Smooth muscle cell (in vitro differentiated cells): ENCODE data around the gene RAPGEF1. TPM values are rescaled to one million over a fixed set of nuclear protein-coding genes. Genes with fewer than 3 reads are reported as not detected.

Experiments used
- DNase-seq: peaks from one replicate; lab custom pipeline; 2025; ENCODE audit not compliant: unreplicated experiment; lab: John Stamatoyannopoulos, UW
- H2AFZ ChIP-seq: fragments of 200-600 bp; sonication (generic); 2 replicates; pipeline ENCODE4 v1.6.0; 2016; ENCODE audit warnings: antibody characterized with exemption, low read depth, mild to moderate bottlenecking
- H3F3A ChIP-seq: fragments of 200-600 bp; sonication (generic); 2 replicates; pipeline ENCODE4 v1.6.0; 2017; ENCODE audit warnings: antibody characterized with exemption, low read depth
- H3K27ac ChIP-seq: fragments of 200-600 bp; sonication (generic); 2 replicates; pipeline ENCODE4 v1.5.1; 2016; ENCODE audit warnings: low read depth, mild to moderate bottlenecking
- H3K27me3 ChIP-seq: fragments of 200-600 bp; sonication (generic); 2 replicates; pipeline ENCODE4 v1.6.1; 2016; ENCODE audit warnings: low read depth, mild to moderate bottlenecking
- H3K36me3 ChIP-seq: fragments of 200-600 bp; sonication (generic); 2 replicates; pipeline ENCODE4 v1.5.1; 2016; ENCODE audit warnings: low read depth
- H3K4me1 ChIP-seq: fragments of 200-600 bp; sonication (generic); 2 replicates; pipeline ENCODE4 v1.5.1; 2016; ENCODE audit warnings: low read depth
- H3K4me2 ChIP-seq: fragments of 200-600 bp; sonication (generic); 2 replicates; pipeline ENCODE4 v1.6.0; 2016; ENCODE audit warnings: mild to moderate bottlenecking
- H3K4me3 ChIP-seq: fragments of 200-600 bp; sonication (generic); 2 replicates; pipeline ENCODE4 v1.5.1; 2016; ENCODE audit warnings: mild to moderate bottlenecking
- H3K79me2 ChIP-seq: fragments of 200-600 bp; sonication (generic); 2 replicates; pipeline ENCODE4 v1.6.0; 2016; ENCODE audit warnings: low read depth, mild to moderate bottlenecking
- H3K9ac ChIP-seq: fragments of 200-600 bp; sonication (generic); 2 replicates; pipeline ENCODE4 v1.6.0; 2016; ENCODE audit warnings: low read depth
- H3K9me3 ChIP-seq: fragments of 200-600 bp; sonication (generic); replicated peaks from 2 replicates; pipeline ENCODE4 v1.5.1; 2016; ENCODE audit warnings: low read depth
- H4K20me1 ChIP-seq: fragments of 200-600 bp; sonication (generic); 2 replicates; pipeline ENCODE4 v1.6.0; 2016; ENCODE audit warnings: low read depth
- CTCF ChIP-seq: fragments of 200-600 bp; sonication (generic); IDR thresholded peaks from 2 replicates; pipeline ENCODE4 v1.5.1; 2017; ENCODE audit warnings: borderline replicate concordance, mild to moderate bottlenecking, antibody characterized with exemption; ENCODE audit not compliant: insufficient read depth, poor library complexity, severe bottlenecking
- WGBS: methylation state at CpG from one replicate; pipeline ENCODE4 v1.1.7; 2016; ENCODE audit warnings: low lambda C conversion rate; 5-methylcytosine and 5-hydroxymethylcytosine counted together
- polyA plus RNA-seq: library from polyadenylated mRNA; unstranded; fragments of >200 nt; fragmentation: Nextera tagmentation; extraction: Ambion mirVana; gene quantifications from 2 replicates; pipeline ENCODE4 v1.2.1, GENCODE V29; 2016
- total RNA-seq: library from RNA; depleted of rRNA; stranded (reverse); fragments of >200 nt; gene quantifications from 2 replicates; pipeline ENCODE4 v1.2.3, GENCODE V29; 2014

RAPGEF1 gene
- total and polyA plus RNA-seq, 2 experiments from 2014 or later: 16.4 to 17.8 TPM

GRCh38 chr9:131784748-131785501, 45.0 kb upstream of the RAPGEF1 start:
- 78% methylated on average over 13 of the region's 13 CpGs for WGBS
- peaks cover 35% of the 10 kb centered on the region for H3K27me3 ChIP-seq
- H3K36me3 ChIP-seq: no peaks in the 10 kb centered on the region
- no peaks in the 10 kb centered on the region for H3F3A ChIP-seq
- no peak overlapping the region for H3K4me3 ChIP-seq
- no peak overlapping the region for H3K9ac ChIP-seq
- no peaks in the 10 kb centered on the region for H3K9me3 ChIP-seq
- no peak overlapping the region for H3K4me2 ChIP-seq
- no peak for DNase-seq
- no peaks in the 10 kb centered on the region for H3K4me1 ChIP-seq
- no peak overlapping the region for H2AFZ ChIP-seq
- no peaks in the 10 kb centered on the region for H4K20me1 ChIP-seq
- TF ChIP-seq CTCF: no peak
- no peaks in the 10 kb centered on the region for H3K79me2 ChIP-seq
- H3K27ac ChIP-seq: no peak overlapping the region

- no peak overlapping the region for H3K4me3 ChIP-seq
- H3K36me3 ChIP-seq: no peaks in the 10 kb centered on the region
- peaks cover 15% of the 10 kb centered on the region for H3K27me3 ChIP-seq
- no peak overlapping the region for H3K9ac ChIP-seq
- no peaks in the 10 kb centered on the region for H3K79me2 ChIP-seq
- H3K9me3 ChIP-seq: no peaks in the 10 kb centered on the region
- no peak for DNase-seq
- H3K27ac ChIP-seq: no peak overlapping the region
- WGBS: 75% methylated on average over 3 of the region's 3 CpGs
- H2AFZ ChIP-seq: no peak overlapping the region
- no peak overlapping the region for H3K4me2 ChIP-seq
- no peaks in the 10 kb centered on the region for H3F3A ChIP-seq
- no peaks in the 10 kb centered on the region for H4K20me1 ChIP-seq
- H3K4me1 ChIP-seq: no peaks in the 10 kb centered on the region
- no peak for TF ChIP-seq CTCF
Measured at GRCh38 chr9:131781069-131781468, 41.2 kb upstream of the RAPGEF1 start.

GRCh38 chr9:131776473-131776872, 36.6 kb upstream of the RAPGEF1 start:
- Histone ChIP-seq H3K4me1 (no peaks in the 10 kb centered on the region), H3K27ac (no peak overlapping the region), H3K36me3 (no peaks in the 10 kb centered on the region), H3F3A (no peaks in the 10 kb centered on the region), H4K20me1 (no peaks in the 10 kb centered on the region), H3K4me2 (no peak overlapping the region), H3K79me2 (no peaks in the 10 kb centered on the region), H3K4me3 (no peak overlapping the region), H3K27me3 (no peaks in the 10 kb centered on the region), H3K9me3 (no peaks in the 10 kb centered on the region), H2AFZ (no peak overlapping the region), H3K9ac (no peak overlapping the region)
- TF ChIP-seq CTCF: no peak
- WGBS: 27% methylated on average over 7 of the region's 7 CpGs
- DNase-seq: peak; percentile 7

GRCh38 chr9:131776036-131776435, 36.2 kb upstream of the RAPGEF1 start:
- H3K79me2 ChIP-seq: no peaks in the 10 kb centered on the region
- H3K27ac ChIP-seq: no peak overlapping the region
- H3F3A ChIP-seq: no peaks in the 10 kb centered on the region
- H3K36me3 ChIP-seq: no peaks in the 10 kb centered on the region
- no peak for DNase-seq
- H3K4me3 ChIP-seq: no peak overlapping the region
- WGBS: 29% methylated on average over 3 of the region's 3 CpGs
- no peak for TF ChIP-seq CTCF
- H2AFZ ChIP-seq: no peak overlapping the region
- H3K27me3 ChIP-seq: no peaks in the 10 kb centered on the region
- H4K20me1 ChIP-seq: no peaks in the 10 kb centered on the region
- no peaks in the 10 kb centered on the region for H3K4me1 ChIP-seq
- H3K9me3 ChIP-seq: no peaks in the 10 kb centered on the region
- H3K4me2 ChIP-seq: no peak overlapping the region
- H3K9ac ChIP-seq: no peak overlapping the region
